Measurements from ENCODE around the gene MECP2.

MECP2 gene

DNA sequence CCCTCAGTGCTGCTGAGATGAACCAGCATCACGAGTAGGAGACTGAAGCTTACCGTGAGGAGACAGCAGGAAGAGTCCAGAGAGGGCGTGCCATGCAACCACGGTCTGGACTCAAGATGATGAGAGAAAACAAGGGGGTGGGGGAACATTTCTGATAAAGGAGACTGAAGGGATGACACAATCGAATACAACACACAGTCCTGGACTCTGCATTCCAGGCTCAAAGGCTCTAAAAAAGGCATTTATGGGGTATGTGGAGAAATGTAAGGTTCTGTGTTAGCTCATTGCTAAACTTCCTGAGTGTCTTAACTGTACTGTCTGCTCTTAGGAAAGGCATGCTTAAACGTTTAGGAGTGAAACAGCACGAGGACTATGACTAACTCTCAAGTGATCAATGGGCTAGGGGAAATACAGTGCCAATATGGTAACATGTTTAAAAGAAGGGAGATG, 57.2 kb downstream of the MECP2 start:
- DNase-seq (ENCODE audit: low spot score): no peak
- H3K4me3 ChIP-seq (ENCODE audit: severe bottlenecking): no peak overlapping the region
- no peaks in the 10 kb centered on the region for H3K27me3 ChIP-seq (ENCODE audit: insufficient read depth, poor library complexity, severe bottlenecking)
- no peaks in the 10 kb centered on the region for H3K9me3 ChIP-seq (ENCODE audit: severe bottlenecking)
- peak; percentile 88 for ATAC-seq (ENCODE audit: low read depth)
- peak overlapping the region; percentile 78 for H3K27ac ChIP-seq (ENCODE audit: poor library complexity, severe bottlenecking)
- TF ChIP-seq, protein P1, sequence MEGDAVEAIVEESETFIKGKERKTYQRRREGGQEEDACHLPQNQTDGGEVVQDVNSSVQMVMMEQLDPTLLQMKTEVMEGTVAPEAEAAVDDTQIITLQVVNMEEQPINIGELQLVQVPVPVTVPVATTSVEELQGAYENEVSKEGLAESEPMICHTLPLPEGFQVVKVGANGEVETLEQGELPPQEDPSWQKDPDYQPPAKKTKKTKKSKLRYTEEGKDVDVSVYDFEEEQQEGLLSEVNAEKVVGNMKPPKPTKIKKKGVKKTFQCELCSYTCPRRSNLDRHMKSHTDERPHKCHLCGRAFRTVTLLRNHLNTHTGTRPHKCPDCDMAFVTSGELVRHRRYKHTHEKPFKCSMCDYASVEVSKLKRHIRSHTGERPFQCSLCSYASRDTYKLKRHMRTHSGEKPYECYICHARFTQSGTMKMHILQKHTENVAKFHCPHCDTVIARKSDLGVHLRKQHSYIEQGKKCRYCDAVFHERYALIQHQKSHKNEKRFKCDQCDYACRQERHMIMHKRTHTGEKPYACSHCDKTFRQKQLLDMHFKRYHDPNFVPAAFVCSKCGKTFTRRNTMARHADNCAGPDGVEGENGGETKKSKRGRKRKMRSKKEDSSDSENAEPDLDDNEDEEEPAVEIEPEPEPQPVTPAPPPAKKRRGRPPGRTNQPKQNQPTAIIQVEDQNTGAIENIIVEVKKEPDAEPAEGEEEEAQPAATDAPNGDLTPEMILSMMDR (IDR thresholded peaks at IDR 0.05; ENCODE audit: poor library complexity, severe bottlenecking): no peak
- no peaks in the 10 kb centered on the region for H3K36me3 ChIP-seq (ENCODE audit: low read depth)
- H3K4me1 ChIP-seq (ENCODE audit: insufficient read depth, poor library complexity, severe bottlenecking): peaks cover 33% of the 10 kb centered on the region

DNA sequence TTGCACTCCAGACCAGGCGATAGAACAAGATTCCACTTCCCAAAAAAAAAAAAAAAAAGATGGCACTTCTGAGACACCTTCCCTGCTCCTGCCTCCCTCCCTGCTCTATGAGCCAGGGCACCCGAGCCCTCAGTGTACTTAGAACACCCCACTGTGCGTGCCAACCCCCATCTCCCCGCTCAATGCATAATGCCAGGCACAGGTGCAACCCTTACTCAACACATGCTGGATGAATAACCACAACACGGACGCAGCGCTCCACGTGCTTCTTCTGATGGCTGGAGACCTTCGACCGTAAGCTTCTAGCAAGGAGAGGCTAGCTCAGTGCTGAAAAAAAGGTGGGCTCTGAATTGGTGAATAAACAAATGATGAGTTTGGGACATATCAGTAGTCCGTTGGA, 57.9 kb downstream of the MECP2 start:
- Histone ChIP-seq H3K36me3 (ENCODE audit: low read depth) (no peaks in the 10 kb centered on the region), H3K9me3 (ENCODE audit: severe bottlenecking) (no peaks in the 10 kb centered on the region), H3K27ac (ENCODE audit: poor library complexity, severe bottlenecking) (peak overlapping the region; percentile 78), H3K4me3 (ENCODE audit: severe bottlenecking) (no peak overlapping the region), H3K4me1 (ENCODE audit: insufficient read depth, poor library complexity, severe bottlenecking) (peaks cover 33% of the 10 kb centered on the region), H3K27me3 (ENCODE audit: insufficient read depth, poor library complexity, severe bottlenecking) (no peaks in the 10 kb centered on the region)
- DNase-seq (ENCODE audit: low spot score) (no peak), ATAC-seq (ENCODE audit: low read depth) (no peak)
- TF ChIP-seq, protein P1 (IDR thresholded peaks at IDR 0.05; ENCODE audit: poor library complexity, severe bottlenecking): no peak

DNA sequence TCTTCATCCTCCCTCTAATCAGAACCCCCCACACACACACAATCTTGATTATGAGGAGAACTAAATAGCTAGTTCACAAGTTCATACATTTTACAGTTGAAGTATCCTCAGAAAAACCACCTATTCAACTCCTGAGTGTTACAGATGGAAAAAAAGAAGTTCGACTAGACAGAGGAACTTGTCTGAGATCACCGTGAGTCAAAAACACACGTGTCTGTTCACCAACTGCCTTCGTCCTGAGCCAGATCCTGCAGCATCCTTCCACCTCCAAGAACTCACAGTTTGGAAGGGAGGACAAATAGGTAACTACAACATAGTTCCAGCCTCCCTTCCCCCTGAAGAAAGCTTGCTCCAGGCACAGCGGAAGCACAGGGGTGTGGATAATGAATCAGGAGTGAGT, 58.9 kb downstream of the MECP2 start:
- DNase-seq (ENCODE audit: low spot score) (no peak), ATAC-seq (ENCODE audit: low read depth) (no peak)
- H3K36me3 ChIP-seq (ENCODE audit: low read depth): no peaks in the 10 kb centered on the region
- peaks cover 31% of the 10 kb centered on the region for H3K4me1 ChIP-seq (ENCODE audit: insufficient read depth, poor library complexity, severe bottlenecking)
- no peaks in the 10 kb centered on the region for H3K9me3 ChIP-seq (ENCODE audit: severe bottlenecking)
- no peaks in the 10 kb centered on the region for H3K27me3 ChIP-seq (ENCODE audit: insufficient read depth, poor library complexity, severe bottlenecking)
- TF ChIP-seq, protein P1 (IDR thresholded peaks at IDR 0.05; ENCODE audit: poor library complexity, severe bottlenecking): no peak
- H3K4me3 ChIP-seq (ENCODE audit: severe bottlenecking): no peak overlapping the region
- peak overlapping the region; percentile 78 for H3K27ac ChIP-seq (ENCODE audit: poor library complexity, severe bottlenecking)

DNA sequence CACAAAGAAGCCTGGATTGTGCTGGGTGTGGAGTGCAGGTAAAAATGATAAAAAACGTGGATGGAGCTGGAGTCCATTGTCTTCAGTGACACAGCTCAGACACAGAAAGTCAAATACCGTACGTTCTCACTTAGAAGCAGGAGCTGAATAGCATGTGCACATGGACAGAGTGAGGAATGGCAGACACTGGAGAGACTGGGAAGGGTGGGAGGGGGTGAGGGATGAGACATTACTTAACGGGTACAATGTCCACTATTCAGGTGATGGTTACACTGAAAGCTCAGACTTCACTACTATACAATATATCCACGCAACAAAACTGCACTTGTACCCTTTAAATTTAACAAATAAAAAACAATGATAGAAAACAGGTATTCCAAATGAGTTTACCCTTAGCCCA, 59.8 kb downstream of the MECP2 start:
- DNase-seq (ENCODE audit: low spot score) (no peak), ATAC-seq (ENCODE audit: low read depth) (no peak)
- H3K4me3 ChIP-seq (ENCODE audit: severe bottlenecking): no peak overlapping the region
- H3K27ac ChIP-seq (ENCODE audit: poor library complexity, severe bottlenecking): peak overlapping the region; percentile 78
- TF ChIP-seq, protein P1 (IDR thresholded peaks at IDR 0.05; ENCODE audit: poor library complexity, severe bottlenecking): no peak
- H3K27me3 ChIP-seq (ENCODE audit: insufficient read depth, poor library complexity, severe bottlenecking): no peaks in the 10 kb centered on the region
- peaks cover 22% of the 10 kb centered on the region for H3K4me1 ChIP-seq (ENCODE audit: insufficient read depth, poor library complexity, severe bottlenecking)
- H3K36me3 ChIP-seq (ENCODE audit: low read depth): no peaks in the 10 kb centered on the region
- H3K9me3 ChIP-seq (ENCODE audit: severe bottlenecking): no peaks in the 10 kb centered on the region

DNA sequence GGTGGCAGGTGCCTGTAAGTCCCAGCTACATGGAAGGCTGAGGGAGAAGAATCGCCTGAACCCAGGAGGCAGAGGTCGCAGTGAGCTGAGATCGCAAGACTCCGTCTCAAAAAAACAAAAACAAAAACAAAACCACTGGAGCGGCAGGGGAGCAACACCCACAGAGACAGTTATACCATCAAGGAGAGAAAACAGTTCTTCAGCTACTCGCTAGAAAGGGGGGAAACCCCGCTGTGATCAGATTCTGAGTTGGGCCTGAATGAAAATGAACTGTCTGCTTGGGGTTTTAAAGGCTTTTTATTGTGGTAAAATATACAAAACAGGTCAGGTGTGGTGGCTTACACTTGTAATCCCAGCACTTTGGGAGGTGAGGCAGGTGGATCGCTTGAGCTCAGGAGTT, 61.0 kb downstream of the MECP2 start:
- Histone ChIP-seq H3K4me1 (ENCODE audit: insufficient read depth, poor library complexity, severe bottlenecking) (peaks cover 18% of the 10 kb centered on the region), H3K4me3 (ENCODE audit: severe bottlenecking) (no peak overlapping the region), H3K27me3 (ENCODE audit: insufficient read depth, poor library complexity, severe bottlenecking) (no peaks in the 10 kb centered on the region), H3K27ac (ENCODE audit: poor library complexity, severe bottlenecking) (no peak overlapping the region), H3K36me3 (ENCODE audit: low read depth) (peaks cover 4% of the 10 kb centered on the region), H3K9me3 (ENCODE audit: severe bottlenecking) (no peaks in the 10 kb centered on the region)
- TF ChIP-seq, protein P1 (IDR thresholded peaks at IDR 0.05; ENCODE audit: poor library complexity, severe bottlenecking): no peak
- ATAC-seq (ENCODE audit: low read depth) (no peak), DNase-seq (ENCODE audit: low spot score) (no peak)

All from RWPE2 (cell line).